Measurements from ENCODE around the gene AKT3.

DNA sequence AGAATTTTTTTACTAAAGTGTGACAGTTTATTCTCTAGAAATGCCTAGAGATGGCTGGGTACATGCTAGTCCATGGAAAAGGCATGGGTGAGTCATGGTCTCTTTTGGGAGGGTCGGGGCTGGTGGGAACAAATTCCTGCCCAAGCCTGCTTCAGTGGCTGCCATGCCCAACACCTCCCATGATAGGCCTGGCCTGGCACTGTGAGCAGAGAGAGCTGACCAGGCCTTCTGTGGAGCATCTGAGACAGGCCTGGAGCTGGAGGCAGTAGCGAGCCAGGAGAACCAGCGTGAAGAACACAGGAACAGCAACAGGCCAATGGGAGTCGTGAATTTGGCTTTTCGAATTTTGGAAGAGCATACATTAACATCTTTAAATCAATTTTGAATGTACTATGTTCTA lies 385.0 kb downstream of the AKT3 start:
- TF ChIP-seq CTCF (conservative IDR thresholded peaks at IDR 0.05) (no peak), ZFX (IDR thresholded peaks at IDR 0.05) (no peak)

Measured in C4-2B (cell line).